Adrenal gland (tissue), 19 donors: Measurements from ENCODE around the gene NVL. TPM values are rescaled to one million over a fixed set of nuclear protein-coding genes. Genes with fewer than 3 reads are reported as not detected.

Experiments
- DNase-seq, 7 donors: peaks; one replicate each; pipeline ENCODE4 v3.0.0-alpha.2; 2019 to 2020
- H3K27ac ChIP-seq, 5 donors: fragments of 200-600 bp; sonication (generic) in 4 of 5; 1 replicate in 3 of 5; 2 replicates in 2 of 5; pipeline versions ENCODE4 v1.5.1 to v1.8.0; 2016 to 2020; ENCODE audit warnings: mild to moderate bottlenecking in 1 of 5
- H3K27me3 ChIP-seq: fragments of 200-600 bp; 2 replicates; pipeline ENCODE4 v1.8.0; 2021
- H3K36me3 ChIP-seq, 2 donors: fragments of 200-600 bp; replicated peaks in 1 of 2; 1 replicate in 1 of 2; 2 replicates in 1 of 2; pipeline versions ENCODE4 v1.5.1 to v1.8.0; 2018 to 2022
- H3K4me1 ChIP-seq, 2 donors: fragments of 200-600 bp; replicated peaks in 1 of 2; 1 replicate in 1 of 2; 2 replicates in 1 of 2; pipeline versions ENCODE4 v1.5.1 to v1.8.0; 2018 to 2021
- H3K4me3 ChIP-seq, 4 donors: fragments of 200-600 bp; sonication (generic) in 3 of 4; one replicate each; pipeline ENCODE4 v1.5.1; 2016 to 2018
- H3K9me3 ChIP-seq, 3 donors: fragments of 200-600 bp; sonication (generic) in 1 of 3; replicated peaks in 1 of 3; 1 replicate in 2 of 3; 2 replicates in 1 of 3; pipeline versions ENCODE4 v1.5.1 to v1.8.0; 2016 to 2021
- CTCF ChIP-seq, 6 experiments: fragments of 450-650 bp in 4 of 6; fragments of 200-600 bp in 2 of 6; sonication (generic) in 1 of 6; IDR thresholded peaks; 1 replicate in 5 of 6; 2 replicates in 1 of 6; pipeline versions ENCODE4 v1.5.1 to v1.8.0; 2016 to 2021; ENCODE audit warnings: antibody characterized with exemption in 6 of 6, mild to moderate bottlenecking in 2 of 6, moderate library complexity in 1 of 6
- POLR2A ChIP-seq, 2 donors: fragments of 450-650 bp; IDR thresholded peaks; one replicate each; pipeline ENCODE4 v1.6.1; 2017; ENCODE audit warnings: antibody characterized with exemption in 2 of 2, mild to moderate bottlenecking in 2 of 2, moderate library complexity in 1 of 2
- WGBS, 4 donors: extraction: QIAGEN DNeasy Blood & Tissue Kit in 2 of 4; methylation state at CpG; one replicate each; pipeline versions ENCODE4 v1.1.5 to v1.1.7; 2013 to 2017; 5-methylcytosine and 5-hydroxymethylcytosine counted together
- intact Hi-C, 2 donors: fragments of 100-400 bp; cut with DNase I; formaldehyde crosslinking; loops; one replicate each; pipeline versions ENCODE4 v1.14.1 to v1.15.0; 2022 to 2023
- long read RNA-seq, 10 donors: library from polyadenylated mRNA in 3 of 10; unstranded in 2 of 10; stranded (forward) in 1 of 10; transcript quantifications; one replicate each; pipeline ENCODE4 v2.0.0 and lab custom pipeline, GENCODE V29; 2021 to 2026
- polyA plus RNA-seq, 3 donors: library from polyadenylated mRNA; stranded (reverse); fragments of 200-250 nt in 2 of 3; fragments of 350-450 nt in 1 of 3; fragmentation: Illumina TruSeq in 1 of 3; extraction: RNeasy Lipid Tissue Mini Kit (QIAGEN cat#74804) in 1 of 3; gene quantifications; one replicate each; pipeline ENCODE4 v1.2.3, GENCODE V29; 2013 to 2014
- total RNA-seq, 9 donors: library from RNA; depleted of rRNA in 4 of 9; stranded (reverse); fragments of >200 nt in 4 of 9; fragments of 120-200 nt in 1 of 9; fragmentation: NEBNext Ultra II Directional in 1 of 9; extraction: Animal tissue kit (Norgen Biotek cat#: 25700) in 1 of 9; gene quantifications; one replicate each; pipeline versions ENCODE4 v1.1.0 to v1.2.4, GENCODE V29; 2013 to 2023
- donor health status: healthy with polysubstance abuse.
- donor health status: Bipolar disorder and iron deficiency.
- donor health status: DM: yes; HTN: yes; CAD: no.
- donor health status: DM: no; HTN: no; CAD: no.
- donor health status: DM: no; HTN: no; CAD: no.
- donor health status: DM: yes; HTN: yes; CAD: no.

The NVL gene
- total RNA-seq = 10 to 100 TPM; 12.0 to 29.7 (median 20.1) TPM
- 10 to 100 TPM; 38.5 to 77.0 (median 44.8) TPM for polyA plus RNA-seq
- long read RNA-seq, donor 1 = 0 reads
- long read RNA-seq, donor 2, partial matches to known transcripts = 0 of 1 reads
- long read RNA-seq, donor 2, other reads (novel, unspliced or antisense) = 0 of 1 reads
- long read RNA-seq, donor 3 = 0 reads
- long read RNA-seq, donor 4, partial matches to known transcripts = 0 of 4 reads
- long read RNA-seq, donor 4, other reads (novel, unspliced or antisense) = 3 of 4 reads
- long read RNA-seq, donor 5, transcript NVL-201 (23 exons, 3,123 nt) = major isoform, 10 of 25 reads
- long read RNA-seq, donor 5, partial matches to known transcripts = 1 of 25 reads
- long read RNA-seq, donor 5, other reads (novel, unspliced or antisense) = 7 of 25 reads
- long read RNA-seq, donor 6, partial matches to known transcripts = 0 of 4 reads
- long read RNA-seq, donor 6, other reads (novel, unspliced or antisense) = 2 of 4 reads
- long read RNA-seq, donor 7, partial matches to known transcripts = 0 of 2 reads
- long read RNA-seq, donor 7, other reads (novel, unspliced or antisense) = 0 of 2 reads
- long read RNA-seq, donor 8, partial matches to known transcripts = 0 of 2 reads
- long read RNA-seq, donor 8, other reads (novel, unspliced or antisense) = 0 of 2 reads
- long read RNA-seq, donor 9, partial matches to known transcripts = 0 of 1 reads
- long read RNA-seq, donor 9, other reads (novel, unspliced or antisense) = 0 of 1 reads
- long read RNA-seq, donor 10 = 0 reads

- H3K4me3 ChIP-seq = peak within 1 kb of the TSS; percentile 62 to 86 (median 68)
- no peaks in the 10 kb centered on the region for H3K27me3 ChIP-seq
- TF ChIP-seq POLR2A (IDR thresholded peaks at IDR 0.05) (peak; percentile 42 to 63), CTCF (IDR thresholded peaks at IDR 0.05) (no peak)
- peaks cover 19 to 27% of the 10 kb centered on the region in 2 donors for H3K4me1 ChIP-seq
- 0% methylated on average over 35 to 52 of the region's 52 CpGs for WGBS, 4 donors
- H3K27ac ChIP-seq = peak within 1 kb of the TSS; percentile 84 to 94 (median 89)
- DNase-seq = peak; percentile 81 to 89 (median 86)
- no peaks in the 10 kb centered on the region for H3K36me3 ChIP-seq
- intact Hi-C loops = loop anchor here (5.0 kb wide), 1 partner anchor 213 kb away; no protein-coding TSS in a partner anchor
- no peaks in the 10 kb centered on the region for H3K9me3 ChIP-seq
Measured at GRCh38 chr1:224329842-224330753, at the start of gene NVL. Gene NVL (minus strand): TSS chr1:224330172. CDS start chr1:224330127, 45 bp downstream.

- 73 to 89% (median 81%) methylated on average over 6 to 7 of the region's 7 CpGs for WGBS, 4 donors
- Histone ChIP-seq H3K4me3 (no peak overlapping the region), H3K27me3 (no peaks in the 10 kb centered on the region), H3K27ac (peak overlapping the region in 2 of 5 donors; percentile 22 to 72), H3K4me1 (peaks cover 7 to 35% of the 10 kb centered on the region in 2 donors), H3K36me3 (peaks cover 0 to 31% of the 10 kb centered on the region in 2 donors), H3K9me3 (no peaks in the 10 kb centered on the region)
- TF ChIP-seq POLR2A (IDR thresholded peaks at IDR 0.05) = no peak
- no peak for TF ChIP-seq CTCF (IDR thresholded peaks at IDR 0.05)
- no peak for DNase-seq
- intact Hi-C loops = loop anchor here in 1 of 2 donors (10.0 kb wide), 1 partner anchor 76 kb away; no protein-coding TSS in a partner anchor
Measured at GRCh38 chr1:224378855-224379631, 49.1 kb upstream of the NVL start.

- H3K9me3 ChIP-seq = no peaks in the 10 kb centered on the region
- no peaks in the 10 kb centered on the region for H3K27me3 ChIP-seq
- intact Hi-C loops = loop anchor here in 1 of 2 donors (10.0 kb wide), 1 partner anchor 77 kb away; no protein-coding TSS in a partner anchor
- H3K36me3 ChIP-seq = peaks cover 0 to 40% of the 10 kb centered on the region in 2 donors
- TF ChIP-seq POLR2A (IDR thresholded peaks at IDR 0.05) (no peak), CTCF (IDR thresholded peaks at IDR 0.05) (no peak)
- peaks cover 7 to 35% of the 10 kb centered on the region in 2 donors for H3K4me1 ChIP-seq
- DNase-seq = peak in 1 of 7 donors; percentile 16
- H3K4me3 ChIP-seq = no peak overlapping the region
- H3K27ac ChIP-seq = peak overlapping the region in 1 of 5 donors; percentile 52
- 61 to 70% (median 64%) methylated on average over 2 of the region's 2 CpGs for WGBS, 4 donors
Measured at GRCh38 chr1:224377676-224378006, 47.7 kb upstream of the NVL start.
